SKM-1 (cell line): ENCODE data around the gene CLSTN1.

Source experiments
- DNase-seq: peaks from one replicate; lab custom pipeline; 2025; ENCODE audit not compliant: unreplicated experiment; lab: John Stamatoyannopoulos, UW

CLSTN1 gene

GRCh38 chr1:9852004-9852403 lies 28.2 kb upstream of the CLSTN1 start:
- DNase-seq: no peak

- DNase-seq: no peak
Observed at GRCh38 chr1:9850442-9851162, 26.8 kb upstream of the CLSTN1 start.

GRCh38 chr1:9849691-9850441 lies 26.1 kb upstream of the CLSTN1 start:
- no peak for DNase-seq

GRCh38 chr1:9848022-9848421 lies 24.3 kb upstream of the CLSTN1 start:
- no peak for DNase-seq

- DNase-seq: no peak
Observed at GRCh38 chr1:9847269-9847668, 23.5 kb upstream of the CLSTN1 start.

GRCh38 chr1:9846611-9847171 lies 22.9 kb upstream of the CLSTN1 start:
- no peak for DNase-seq

GRCh38 chr1:9845914-9846313 lies 22.1 kb upstream of the CLSTN1 start:
- no peak for DNase-seq

GRCh38 chr1:9844756-9845155 lies 21.0 kb upstream of the CLSTN1 start:
- DNase-seq: no peak

- no peak for DNase-seq
Observed at GRCh38 chr1:9844106-9844505, 20.3 kb upstream of the CLSTN1 start.

- no peak for DNase-seq
Observed at GRCh38 chr1:9843576-9843945, 19.8 kb upstream of the CLSTN1 start.

- no peak for DNase-seq
Observed at GRCh38 chr1:9842781-9843575, 19.2 kb upstream of the CLSTN1 start.

- DNase-seq: no peak
Observed at GRCh38 chr1:9842073-9842711, 18.4 kb upstream of the CLSTN1 start.

GRCh38 chr1:9841460-9841859 lies 17.7 kb upstream of the CLSTN1 start:
- no peak for DNase-seq

- DNase-seq: no peak
Observed at GRCh38 chr1:9840176-9840575, 16.4 kb upstream of the CLSTN1 start.

GRCh38 chr1:9838946-9839345 lies 15.2 kb upstream of the CLSTN1 start:
- no peak for DNase-seq

GRCh38 chr1:9836632-9836960 lies 12.8 kb upstream of the CLSTN1 start:
- no peak for DNase-seq

GRCh38 chr1:9835758-9836631 lies 12.2 kb upstream of the CLSTN1 start:
- DNase-seq: no peak

- no peak for DNase-seq
Observed at GRCh38 chr1:9835404-9835757, 11.6 kb upstream of the CLSTN1 start.

GRCh38 chr1:9833632-9834031 lies 9.9 kb upstream of the CLSTN1 start:
- no peak for DNase-seq

GRCh38 chr1:9827558-9828185 lies 3.9 kb upstream of the CLSTN1 start:
- DNase-seq: no peak
